ENCODE results near the gene FBXO11. TPM values are rescaled to one million over a fixed set of nuclear protein-coding genes. Genes with fewer than 3 reads are reported as not detected.

FBXO11 gene
- total RNA-seq, 1 experiment from 2014 or later, result 60.5 TPM

DNA sequence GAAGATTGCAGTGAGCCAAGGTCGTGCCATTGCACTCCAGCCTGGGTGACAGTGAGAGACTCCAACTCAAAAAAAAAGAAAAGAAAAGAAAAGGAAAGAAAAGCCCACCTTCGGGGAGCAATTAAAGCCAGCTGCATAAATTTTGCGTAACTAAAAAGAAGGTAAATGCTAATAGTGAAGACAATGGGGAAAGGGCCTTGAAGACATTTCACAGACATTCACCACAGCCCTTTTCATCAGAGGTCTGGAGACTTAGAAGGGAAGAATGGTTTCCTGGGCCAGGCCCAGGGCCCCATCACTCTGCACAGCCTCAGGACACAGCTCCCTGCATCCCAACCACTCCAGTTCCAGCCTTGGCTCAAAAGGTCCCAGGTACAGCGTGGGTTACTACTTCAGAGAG is 158.4 kb downstream of the FBXO11 start:
- no TSS peak for BruUV-seq (replicated peaks)
- H3K4me1 Mint-ChIP-seq (ENCODE audit: low read depth, unreplicated experiment), result no peaks in the 10 kb centered on the region
- peaks cover 13% of the 10 kb centered on the region; the same call in 1 of the 2 replicates for H3K9me3 ChIP-seq
- ChIA-PET CTCF (interaction anchor here (1.2 kb wide), 1 partner anchor 20 kb away, joined by 3 read pairs; no protein-coding TSS in a partner anchor), POLR2A (no interaction called here)
- H3K27me3 Mint-ChIP-seq (ENCODE audit: insufficient read depth, unreplicated experiment), result no peaks in the 10 kb centered on the region
- intact Hi-C loops (cut with micrococcal nuclease; ENCODE audit: unreplicated experiment), result no loop called here
- no peak overlapping the region for H3K27ac Mint-ChIP-seq (ENCODE audit: unreplicated experiment)
- H3K4me3 Mint-ChIP-seq (ENCODE audit: unreplicated experiment), result no peak overlapping the region
- H3K36me3 Mint-ChIP-seq (ENCODE audit: insufficient read depth, unreplicated experiment), result no peaks in the 10 kb centered on the region
- peaks cover 11% of the 10 kb centered on the region for H3K4me1 ChIP-seq
- TF ChIP-seq, protein P1, sequence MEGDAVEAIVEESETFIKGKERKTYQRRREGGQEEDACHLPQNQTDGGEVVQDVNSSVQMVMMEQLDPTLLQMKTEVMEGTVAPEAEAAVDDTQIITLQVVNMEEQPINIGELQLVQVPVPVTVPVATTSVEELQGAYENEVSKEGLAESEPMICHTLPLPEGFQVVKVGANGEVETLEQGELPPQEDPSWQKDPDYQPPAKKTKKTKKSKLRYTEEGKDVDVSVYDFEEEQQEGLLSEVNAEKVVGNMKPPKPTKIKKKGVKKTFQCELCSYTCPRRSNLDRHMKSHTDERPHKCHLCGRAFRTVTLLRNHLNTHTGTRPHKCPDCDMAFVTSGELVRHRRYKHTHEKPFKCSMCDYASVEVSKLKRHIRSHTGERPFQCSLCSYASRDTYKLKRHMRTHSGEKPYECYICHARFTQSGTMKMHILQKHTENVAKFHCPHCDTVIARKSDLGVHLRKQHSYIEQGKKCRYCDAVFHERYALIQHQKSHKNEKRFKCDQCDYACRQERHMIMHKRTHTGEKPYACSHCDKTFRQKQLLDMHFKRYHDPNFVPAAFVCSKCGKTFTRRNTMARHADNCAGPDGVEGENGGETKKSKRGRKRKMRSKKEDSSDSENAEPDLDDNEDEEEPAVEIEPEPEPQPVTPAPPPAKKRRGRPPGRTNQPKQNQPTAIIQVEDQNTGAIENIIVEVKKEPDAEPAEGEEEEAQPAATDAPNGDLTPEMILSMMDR (IDR thresholded peaks at IDR 0.05; ENCODE audit: insufficient read depth in 1 of 2, low read depth in 1 of 2, low read length in 1 of 2, severe bottlenecking in 1 of 2, unreplicated experiment in 1 of 2), result no peak
- no peaks in the 10 kb centered on the region for H3K9me3 Mint-ChIP-seq (ENCODE audit: unreplicated experiment)
- DNase-seq, result no peak
- no peaks in the 10 kb centered on the region for H3K36me3 ChIP-seq (ENCODE audit: control insufficient read depth, insufficient read depth, low read length)
- H3K27me3 ChIP-seq (replicated peaks; ENCODE audit: control insufficient read depth, insufficient read depth, low read length), result no peaks in the 10 kb centered on the region
- no peak overlapping the region for H3K4me3 ChIP-seq (ENCODE audit: low read depth, low read length)

DNA sequence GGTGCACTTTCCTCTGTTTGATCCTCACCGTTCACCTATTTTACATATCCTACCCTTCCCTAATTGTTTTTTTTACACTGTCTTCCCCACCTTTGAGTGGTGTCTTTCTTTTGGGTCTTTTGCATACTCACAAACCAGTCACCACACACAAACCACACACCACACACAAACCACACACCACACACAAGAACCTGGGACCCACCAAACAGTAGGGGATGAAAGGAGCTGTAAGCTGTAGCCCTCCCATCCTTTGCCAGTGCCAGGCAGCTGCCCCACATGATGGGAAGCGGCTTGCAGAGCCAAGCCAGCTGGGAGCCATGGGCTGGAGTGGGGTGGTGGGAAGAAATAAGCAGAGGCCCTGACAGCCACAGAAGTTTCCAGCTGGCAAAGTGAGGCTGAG is 162.2 kb downstream of the FBXO11 start:
- DNase-seq, result no peak
- intact Hi-C loops (cut with micrococcal nuclease; ENCODE audit: unreplicated experiment), result no loop called here
- H3K27me3 ChIP-seq (replicated peaks; ENCODE audit: control insufficient read depth, insufficient read depth, low read length), result no peaks in the 10 kb centered on the region
- Mint-ChIP-seq H3K9me3 (ENCODE audit: unreplicated experiment) (no peaks in the 10 kb centered on the region), H3K4me1 (ENCODE audit: low read depth, unreplicated experiment) (peaks cover 13% of the 10 kb centered on the region), H3K4me3 (ENCODE audit: unreplicated experiment) (no peak overlapping the region), H3K36me3 (ENCODE audit: insufficient read depth, unreplicated experiment) (no peaks in the 10 kb centered on the region), H3K27ac (ENCODE audit: unreplicated experiment) (no peak overlapping the region), H3K27me3 (ENCODE audit: insufficient read depth, unreplicated experiment) (no peaks in the 10 kb centered on the region)
- POLR2A ChIA-PET, result no interaction called here
- TF ChIP-seq, protein P1 (IDR thresholded peaks at IDR 0.05; ENCODE audit: insufficient read depth in 1 of 2, low read depth in 1 of 2, low read length in 1 of 2, severe bottlenecking in 1 of 2, unreplicated experiment in 1 of 2), result no peak
- no peak overlapping the region for H3K4me3 ChIP-seq (ENCODE audit: low read depth, low read length)
- BruUV-seq (replicated peaks), result no TSS peak
- no peaks in the 10 kb centered on the region for H3K36me3 ChIP-seq (ENCODE audit: control insufficient read depth, insufficient read depth, low read length)
- CTCF ChIA-PET, result no interaction called here
- peaks cover 13% of the 10 kb centered on the region; the same call in 1 of the 2 replicates for H3K9me3 ChIP-seq
- peaks cover 27% of the 10 kb centered on the region for H3K4me1 ChIP-seq

DNA sequence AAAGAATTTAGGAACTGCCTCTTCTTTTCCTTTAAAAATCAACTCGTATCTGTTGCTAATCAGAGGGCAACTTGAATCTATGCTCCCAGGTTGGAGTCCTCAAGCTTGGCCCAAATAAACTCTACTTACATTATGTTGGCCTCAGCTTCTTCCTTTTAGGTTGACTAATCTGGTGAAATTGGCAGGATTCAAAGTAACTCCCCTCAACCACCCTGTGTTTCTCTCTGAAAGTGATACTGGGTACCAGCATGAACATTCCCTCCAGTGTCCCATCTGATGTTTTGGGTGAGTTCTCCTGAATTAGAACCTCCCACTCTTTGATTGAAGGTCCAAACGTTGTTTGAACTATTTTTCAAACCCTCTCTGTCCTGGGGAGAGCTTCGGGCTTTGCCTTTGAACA is 164.7 kb downstream of the FBXO11 start:
- Mint-ChIP-seq H3K36me3 (ENCODE audit: insufficient read depth, unreplicated experiment) (no peaks in the 10 kb centered on the region), H3K9me3 (ENCODE audit: unreplicated experiment) (no peaks in the 10 kb centered on the region), H3K27me3 (ENCODE audit: insufficient read depth, unreplicated experiment) (no peaks in the 10 kb centered on the region), H3K4me1 (ENCODE audit: low read depth, unreplicated experiment) (peaks cover 18% of the 10 kb centered on the region), H3K4me3 (ENCODE audit: unreplicated experiment) (no peak overlapping the region), H3K27ac (ENCODE audit: unreplicated experiment) (no peak overlapping the region)
- no peak overlapping the region for H3K4me3 ChIP-seq (ENCODE audit: low read depth, low read length)
- peaks cover 4% of the 10 kb centered on the region; the same call in 1 of the 2 replicates for H3K9me3 ChIP-seq
- TF ChIP-seq, protein P1 (IDR thresholded peaks at IDR 0.05; ENCODE audit: insufficient read depth in 1 of 2, low read depth in 1 of 2, low read length in 1 of 2, severe bottlenecking in 1 of 2, unreplicated experiment in 1 of 2), result no peak
- peaks cover 43% of the 10 kb centered on the region for H3K4me1 ChIP-seq
- H3K36me3 ChIP-seq (ENCODE audit: control insufficient read depth, insufficient read depth, low read length), result no peaks in the 10 kb centered on the region
- ChIA-PET CTCF (no interaction called here), POLR2A (interaction anchor here (0.6 kb wide), 1 partner anchor 71 kb away, joined by 7 read pairs; no protein-coding TSS in a partner anchor)
- H3K27me3 ChIP-seq (replicated peaks; ENCODE audit: control insufficient read depth, insufficient read depth, low read length), result no peaks in the 10 kb centered on the region
- no peak for DNase-seq
- BruUV-seq (replicated peaks), result no TSS peak
- intact Hi-C loops (cut with micrococcal nuclease; ENCODE audit: unreplicated experiment), result no loop called here

Measured in Caco-2 (cell line).